ENCODE measurements around the gene EFCAB11. TPM values are rescaled to one million over a fixed set of nuclear protein-coding genes. Genes with fewer than 3 reads are reported as not detected.
A peak's percentile ranks its signal among the peaks of the same experiment; 100 is the strongest.

Gene EFCAB11
- total and polyA plus RNA-seq, 9 of the 15 experiments (the other 6 are each of a cell fraction or from before 2014, with no cell fraction given), result 13.4 to 37.9 (median 17.4) TPM

- ATAC-seq (no peak), DNase-seq (ENCODE audit: extremely low read depth in 1 of 4, low spot score in 3 of 4) (peak in 1 of 4 experiments; percentile 8), FAIRE-seq (no peak)
- CTCF ChIA-PET (ENCODE audit: low intra/inter-chr PET ratio), result no interaction called here
- peak overlapping the region; percentile 88; the same call in 2 of the 3 replicates for H3K27ac ChIP-seq (ENCODE audit: extremely low read depth, low read depth, low read length)
- H3K36me3 ChIP-seq (ENCODE audit: control insufficient read depth, insufficient read depth, low read length), result peaks cover 44% of the 10 kb centered on the region
- no peaks in the 10 kb centered on the region for H3K9me1 ChIP-seq (ENCODE audit: control insufficient read depth, insufficient read depth, low read length)
- H4K20me1 ChIP-seq (replicated peaks; ENCODE audit: control insufficient read depth, insufficient read depth, low read length), result no peaks in the 10 kb centered on the region; the same call in 1 of the 2 replicates
- no TSS peak for BruUV-seq (replicated peaks)
- 14% methylated on average over 6 of the region's 15 CpGs for WGBS (ENCODE audit: insufficient coverage, low coverage, missing lambda C conversion rate)
- no peaks in the 10 kb centered on the region for H3K27me3 ChIP-seq (ENCODE audit: control insufficient read depth in 2 of 2, insufficient read depth in 2 of 2, low read length in 2 of 2)
- TF ChIP-seq ETV5 (CRISPR knock-in tag; IDR thresholded peaks at IDR 0.05; ENCODE audit: low read depth), result no peak
- TF ChIP-seq, protein P1, sequence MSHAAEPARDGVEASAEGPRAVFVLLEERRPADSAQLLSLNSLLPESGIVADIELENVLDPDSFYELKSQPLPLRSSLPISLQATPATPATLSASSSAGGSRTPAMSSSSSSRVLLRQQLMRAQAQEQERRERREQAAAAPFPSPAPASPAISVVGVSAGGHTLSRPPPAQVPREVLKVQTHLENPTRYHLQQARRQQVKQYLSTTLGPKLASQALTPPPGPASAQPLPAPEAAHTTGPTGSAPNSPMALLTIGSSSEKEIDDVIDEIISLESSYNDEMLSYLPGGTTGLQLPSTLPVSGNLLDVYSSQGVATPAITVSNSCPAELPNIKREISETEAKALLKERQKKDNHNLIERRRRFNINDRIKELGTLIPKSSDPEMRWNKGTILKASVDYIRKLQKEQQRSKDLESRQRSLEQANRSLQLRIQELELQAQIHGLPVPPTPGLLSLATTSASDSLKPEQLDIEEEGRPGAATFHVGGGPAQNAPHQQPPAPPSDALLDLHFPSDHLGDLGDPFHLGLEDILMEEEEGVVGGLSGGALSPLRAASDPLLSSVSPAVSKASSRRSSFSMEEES (CRISPR knock-in tag; IDR thresholded peaks at IDR 0.05), result no peak
- TF ChIP-seq SLC30A9 (CRISPR knock-in tag; IDR thresholded peaks at IDR 0.05), result no peak
- TF ChIP-seq SOX6 (IDR thresholded peaks at IDR 0.05), result no peak
- TF ChIP-seq NELFE (IDR thresholded peaks at IDR 0.05; ENCODE audit: insufficient read depth, insufficient read length), result no peak
- TF ChIP-seq GATA2 (CRISPR knock-in tag; IDR thresholded peaks at IDR 0.05), result no peak
- TF ChIP-seq CEBPB (tag; IDR thresholded peaks at IDR 0.05), result peak; percentile 61
- TF ChIP-seq SMARCA4 (IDR thresholded peaks at IDR 0.05), result no peak
- no peak for TF ChIP-seq HDGF (IDR thresholded peaks at IDR 0.05)
- TF ChIP-seq CEBPG (CRISPR knock-in tag; IDR thresholded peaks at IDR 0.05), result 0 out of 2 replicates have a peak, but pooled peaks have one; percentile 20
- TF ChIP-seq CEBPG (tag; conservative IDR thresholded peaks at IDR 0.05 in 1 of 2, IDR thresholded peaks at IDR 0.05 in 1 of 2), result peak in 1 of 2 experiments; percentile 38; a peak in 1 of 4 replicates
- peak in 1 of 3 experiments; percentile 1 for TF ChIP-seq YY1 (IDR thresholded peaks at IDR 0.05; ENCODE audit: borderline replicate concordance in 1 of 3, control insufficient read depth in 1 of 3, extremely low read depth in 1 of 3, insufficient read depth in 3 of 3, insufficient read length in 1 of 3, insufficient replicate concordance in 2 of 3, low read depth in 1 of 3, low read length in 2 of 3)
- 0 out of 2 replicates have a peak, but pooled peaks cover 2% of the 10 kb centered on the region for H3K9me3 ChIP-seq (replicated peaks; ENCODE audit: control insufficient read depth, insufficient read depth, low read depth, low read length)
- in situ Hi-C loops (cut with MboI), result no loop called here
- POLR2A ChIA-PET, result interaction anchor here (0.6 to 1.8 kb wide), 3 partner anchors 9 to 283 kb away, joined by 3 to 7 read pairs (median 3); no protein-coding TSS in a partner anchor
- H3K4me1 ChIP-seq (replicated peaks in 1 of 2; ENCODE audit: control insufficient read depth in 2 of 2, insufficient read depth in 2 of 2, low read length in 2 of 2), result peaks cover 4 to 7% of the 10 kb centered on the region in 2 experiments; a peak in 3 of 5 replicates
- H3K9ac ChIP-seq (ENCODE audit: insufficient read depth in 1 of 2, low read depth in 2 of 2, low read length in 2 of 2), result peak overlapping the region; percentile 81 to 82
- H3K4me3 ChIP-seq, result peak overlapping the region; percentile 85
- intact Hi-C loops (cut with micrococcal nuclease), result no loop called here
- no peak overlapping the region for H2AFZ ChIP-seq (ENCODE audit: low read depth, low read length)
- peak overlapping the region; percentile 98 for H3K4me2 ChIP-seq (ENCODE audit: insufficient read depth, low read length)
- peaks cover 37% of the 10 kb centered on the region for H3K79me2 ChIP-seq (ENCODE audit: control insufficient read depth, insufficient read depth, low read length)
Observed at GRCh38 chr14:89956661-89957009, 2.1 kb upstream of the EFCAB11 start.
